OCI-LY7 (cell line): Measurements from ENCODE around the gene SLIT3. TPM values are rescaled to one million over a fixed set of nuclear protein-coding genes. Genes with fewer than 3 reads are reported as not detected.

Experiments
- BruUV-seq: library from RNA; stranded (reverse); fragments of 400-500 nt; replicated peaks from 2 replicates; lab custom pipeline; 2021; lab: Mats Ljungman, UMichigan
- CTCF ChIA-PET: fragments of 300-600 bp; sonication (Branson Sonifier 250); formaldehyde crosslinking; loops from one replicate; lab custom pipeline; 2022; ENCODE audit warnings: antibody characterized with exemption; ENCODE audit not compliant: unreplicated experiment; lab: Charles Lee
- POLR2A ChIA-PET: fragments of 300-600 bp; sonication (Branson Sonifier 250); formaldehyde crosslinking; loops from one replicate; lab custom pipeline; 2022; ENCODE audit warnings: antibody characterized with exemption; lab: Charles Lee
- DNase-seq: peaks from one replicate; pipeline ENCODE4 v3.0.0-alpha.2; 2015; ENCODE audit warnings: low spot score
- H2AFZ ChIP-seq: fragments of 200-600 bp; sonication (generic), shearing (Covaris generic); 2 replicates; pipeline ENCODE4 v1.6.1; 2014; ENCODE audit warnings: mild to moderate bottlenecking, antibody characterized with exemption, low read length, moderate library complexity
- H3K27ac ChIP-seq: fragments of 200-600 bp; sonication (generic); 2 replicates; pipeline ENCODE4 v1.5.1; 2014; ENCODE audit warnings: mixed run types, low read depth, mild to moderate bottlenecking, moderate library complexity, low read length, inconsistent platforms; ENCODE audit not compliant: poor library complexity, severe bottlenecking
- H3K36me3 ChIP-seq: fragments of 200-600 bp; sonication (generic); 2 replicates; pipeline ENCODE4 v1.6.1; 2014; ENCODE audit warnings: mild to moderate bottlenecking, antibody characterized with exemption, low read length, moderate library complexity, mixed read lengths; ENCODE audit not compliant: insufficient read depth
- H3K4me1 ChIP-seq: fragments of 200-600 bp; sonication (generic); 2 replicates; pipeline ENCODE4 v1.5.1; 2014; ENCODE audit warnings: mild to moderate bottlenecking, low read length; ENCODE audit not compliant: insufficient read depth, poor library complexity, severe bottlenecking
- H3K4me2 ChIP-seq: fragments of 200-600 bp; sonication (generic); 2 replicates; pipeline ENCODE4 v1.6.1; 2014; ENCODE audit warnings: mild to moderate bottlenecking, low read length
- H3K4me3 ChIP-seq: fragments of 200-600 bp; sonication (generic); 2 replicates; pipeline ENCODE4 v1.5.1; 2014; ENCODE audit warnings: mild to moderate bottlenecking, low read depth, low read length; ENCODE audit not compliant: poor library complexity, severe bottlenecking
- H3K79me2 ChIP-seq: fragments of 200-600 bp; sonication (generic); 2 replicates; pipeline ENCODE4 v1.6.1; 2016; ENCODE audit warnings: low read depth, mild to moderate bottlenecking, low read length, moderate library complexity, mixed read lengths; ENCODE audit not compliant: insufficient read depth
- H3K9me2 ChIP-seq: fragments of 200-600 bp; sonication (generic); 2 replicates; pipeline ENCODE4 v1.6.1; 2016; ENCODE audit warnings: mild to moderate bottlenecking, low read length, mixed read lengths; ENCODE audit not compliant: insufficient read depth
- H3K9me3 ChIP-seq: fragments of 200-600 bp; sonication (generic); 2 replicates; pipeline ENCODE4 v1.6.1; 2014; ENCODE audit warnings: mild to moderate bottlenecking, mixed run types, low read length, mixed read lengths
- H4K20me1 ChIP-seq: fragments of 200-600 bp; sonication (generic); 2 replicates; pipeline ENCODE4 v1.6.1; 2014; ENCODE audit warnings: mild to moderate bottlenecking, antibody characterized with exemption, low read length, moderate library complexity, mixed read lengths; ENCODE audit not compliant: insufficient read depth
- EZH2phosphoT487 ChIP-seq: fragments of 200-600 bp; sonication (generic); IDR thresholded peaks from 2 replicates; pipeline ENCODE4 v1.6.1; 2018; ENCODE audit warnings: low read depth, borderline replicate concordance, mild to moderate bottlenecking, mixed run types, antibody characterized with exemption, low read length, moderate library complexity, mixed read lengths
- intact Hi-C: fragments of 100-400 bp; cut with micrococcal nuclease; formaldehyde crosslinking; loops from one replicate; pipeline ENCODE4 v1.10.0; 2022; ENCODE audit not compliant: unreplicated experiment
- total RNA-seq, 2 experiments: library from RNA; depleted of rRNA in 1 of 2; stranded (reverse); fragments of >200 nt in 1 of 2; shearing (Covaris generic) in 1 of 2; gene quantifications; 2 replicates each; pipeline ENCODE4 v1.2.3, GENCODE V29; 2014 to 2022
- TF ChIP-seq, protein P1 (sequence below): fragments of 200-600 bp; sonication (generic); conservative IDR thresholded peaks from 2 replicates; pipeline ENCODE4 v1.5.1; 2014; ENCODE audit warnings: mild to moderate bottlenecking, antibody characterized with exemption, low read length, moderate library complexity, mixed read lengths

The SLIT3 gene
- total RNA-seq, 2 experiments from 2014 or later = not detected

- no peak for DNase-seq
- Histone ChIP-seq H3K4me3 (no peak overlapping the region), H3K9me2 (no peaks in the 10 kb centered on the region), H3K4me2 (no peak overlapping the region), H3K4me1 (peaks cover 10% of the 10 kb centered on the region), H3K9me3 (no peaks in the 10 kb centered on the region), H2AFZ (no peak overlapping the region), H3K79me2 (no peaks in the 10 kb centered on the region), H4K20me1 (no peaks in the 10 kb centered on the region), H3K36me3 (no peaks in the 10 kb centered on the region), H3K27ac (no peak overlapping the region)
- intact Hi-C loops = no loop called here
- ChIA-PET POLR2A (interaction anchor here (0.6 kb wide), 1 partner anchor 946 kb away, joined by 3 read pairs; no protein-coding TSS in a partner anchor), CTCF (no interaction called here)
- TF ChIP-seq, protein P1, sequence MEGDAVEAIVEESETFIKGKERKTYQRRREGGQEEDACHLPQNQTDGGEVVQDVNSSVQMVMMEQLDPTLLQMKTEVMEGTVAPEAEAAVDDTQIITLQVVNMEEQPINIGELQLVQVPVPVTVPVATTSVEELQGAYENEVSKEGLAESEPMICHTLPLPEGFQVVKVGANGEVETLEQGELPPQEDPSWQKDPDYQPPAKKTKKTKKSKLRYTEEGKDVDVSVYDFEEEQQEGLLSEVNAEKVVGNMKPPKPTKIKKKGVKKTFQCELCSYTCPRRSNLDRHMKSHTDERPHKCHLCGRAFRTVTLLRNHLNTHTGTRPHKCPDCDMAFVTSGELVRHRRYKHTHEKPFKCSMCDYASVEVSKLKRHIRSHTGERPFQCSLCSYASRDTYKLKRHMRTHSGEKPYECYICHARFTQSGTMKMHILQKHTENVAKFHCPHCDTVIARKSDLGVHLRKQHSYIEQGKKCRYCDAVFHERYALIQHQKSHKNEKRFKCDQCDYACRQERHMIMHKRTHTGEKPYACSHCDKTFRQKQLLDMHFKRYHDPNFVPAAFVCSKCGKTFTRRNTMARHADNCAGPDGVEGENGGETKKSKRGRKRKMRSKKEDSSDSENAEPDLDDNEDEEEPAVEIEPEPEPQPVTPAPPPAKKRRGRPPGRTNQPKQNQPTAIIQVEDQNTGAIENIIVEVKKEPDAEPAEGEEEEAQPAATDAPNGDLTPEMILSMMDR = no peak
- TF ChIP-seq EZH2phosphoT487 = no peak
- BruUV-seq = no TSS peak
Measured at GRCh38 chr5:169128679-169129078, 172.3 kb downstream of the SLIT3 start.

DNA sequence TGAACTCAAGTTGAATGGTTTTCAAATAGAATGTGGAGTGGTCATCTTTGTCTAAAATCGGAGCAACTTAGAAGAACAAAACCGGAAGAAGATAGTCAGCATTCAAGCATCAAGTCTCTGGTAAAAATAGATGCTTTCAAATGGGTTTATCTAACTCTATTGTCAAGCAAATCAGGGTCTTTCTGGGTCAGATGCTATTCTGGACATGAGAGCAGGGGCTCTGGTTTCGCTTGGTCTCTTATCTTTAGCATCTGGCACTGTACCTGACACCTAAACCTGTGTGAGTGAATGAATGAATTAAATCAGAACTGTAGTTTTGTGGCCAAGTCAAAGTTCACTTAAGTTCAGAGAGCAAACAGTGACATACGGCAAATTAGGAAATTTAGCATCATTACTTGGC, 173.5 kb downstream of the SLIT3 start:
- Histone ChIP-seq H3K9me3 (no peaks in the 10 kb centered on the region), H4K20me1 (no peaks in the 10 kb centered on the region), H3K4me1 (peaks cover 10% of the 10 kb centered on the region), H3K9me2 (no peaks in the 10 kb centered on the region), H3K27ac (no peak overlapping the region), H3K4me2 (peak overlapping the region; percentile 37), H3K4me3 (no peak overlapping the region), H3K36me3 (no peaks in the 10 kb centered on the region), H3K79me2 (no peaks in the 10 kb centered on the region), H2AFZ (no peak overlapping the region)
- intact Hi-C loops = no loop called here
- TF ChIP-seq, protein P1 = no peak
- TF ChIP-seq EZH2phosphoT487 = no peak
- DNase-seq = peak; percentile 2
- ChIA-PET POLR2A (no interaction called here), CTCF (no interaction called here)
- BruUV-seq = no TSS peak

DNA sequence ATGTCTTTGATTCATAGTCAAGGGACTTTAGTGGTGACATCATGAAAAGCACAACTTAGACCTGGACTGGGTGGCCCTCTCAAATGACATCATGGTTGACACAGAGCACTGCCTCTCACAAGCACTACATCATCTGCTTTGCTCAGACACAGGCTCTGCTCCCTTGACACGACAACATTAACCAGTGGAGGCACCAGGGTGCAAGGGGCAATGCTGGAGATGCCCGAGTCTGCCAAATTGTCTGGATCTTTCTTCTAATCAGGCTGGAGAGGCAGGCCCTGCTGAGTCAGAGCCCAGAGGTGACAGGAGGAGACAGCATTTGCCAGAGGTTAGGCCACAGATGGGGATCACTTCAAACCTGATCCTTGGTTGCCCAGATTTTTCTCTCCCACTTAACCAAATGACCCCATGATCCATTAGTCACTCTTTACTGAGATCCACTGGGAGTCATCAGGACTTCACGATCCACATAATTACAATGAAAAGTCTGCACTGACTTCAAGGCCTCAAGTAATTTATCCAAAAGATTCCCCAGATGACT, 174.4 kb downstream of the SLIT3 start:
- BruUV-seq = no TSS peak
- no peaks in the 10 kb centered on the region for H3K9me3 ChIP-seq
- CTCF ChIA-PET = no interaction called here

More for the DNA sequence above, 174.4 kb downstream of the SLIT3 start:
- POLR2A ChIA-PET = no interaction called here
- Histone ChIP-seq H3K4me2 (no peak overlapping the region), H3K36me3 (no peaks in the 10 kb centered on the region), H4K20me1 (no peaks in the 10 kb centered on the region), H3K9me2 (no peaks in the 10 kb centered on the region), H3K27ac (no peak overlapping the region), H3K4me1 (peaks cover 10% of the 10 kb centered on the region), H3K79me2 (no peaks in the 10 kb centered on the region), H3K4me3 (no peak overlapping the region), H2AFZ (no peak overlapping the region)
- TF ChIP-seq EZH2phosphoT487 = no peak
- TF ChIP-seq, protein P1 = no peak
- intact Hi-C loops = no loop called here
- DNase-seq = no peak
